NCI-H1930 (cell line): ENCODE measurements around the gene SYN1.
A peak's percentile ranks its signal among the peaks of the same experiment; 100 is the strongest.

ENCODE experiments used
- DNase-seq, 2 experiments: peaks; one replicate each; lab custom pipeline; 2025; lab: John Stamatoyannopoulos, UW

The SYN1 gene

GRCh38 chrX:47572773-47573340, 46.8 kb downstream of the SYN1 start:
- DNase-seq = no peak

- no peak for DNase-seq
These were observed 47.8 kb downstream of the SYN1 start for GRCh38 chrX:47571896-47572295.

GRCh38 chrX:47571215-47571614, 48.4 kb downstream of the SYN1 start:
- no peak for DNase-seq

- no peak for DNase-seq
These were observed 48.9 kb downstream of the SYN1 start for GRCh38 chrX:47570794-47571193.

GRCh38 chrX:47568656-47569295, 50.9 kb downstream of the SYN1 start:
- DNase-seq = no peak

- no peak for DNase-seq
These were observed 52.8 kb downstream of the SYN1 start for GRCh38 chrX:47566841-47567240.

- no peak for DNase-seq
These were observed 55.1 kb downstream of the SYN1 start for GRCh38 chrX:47564438-47565085.

- no peak for DNase-seq
These were observed 55.8 kb downstream of the SYN1 start for GRCh38 chrX:47563801-47564315.

GRCh38 chrX:47562615-47563243, 56.9 kb downstream of the SYN1 start:
- DNase-seq = no peak

- no peak for DNase-seq
These were observed 58.0 kb downstream of the SYN1 start for GRCh38 chrX:47561659-47562151.

GRCh38 chrX:47560934-47561658, 58.6 kb downstream of the SYN1 start, which contains the start of gene ARAF:
ARAF (plus strand) TSS chrX:47561205; CDS start chrX:47562968, 1,763 bp downstream.
- peak; percentile 97 to 98 for DNase-seq

GRCh38 chrX:47560179-47560933, 59.3 kb downstream of the SYN1 start:
- no peak for DNase-seq

GRCh38 chrX:47558436-47558835, 61.2 kb downstream of the SYN1 start:
- DNase-seq = no peak

GRCh38 chrX:47556045-47556623, 63.5 kb downstream of the SYN1 start:
- peak; percentile 76 to 83 for DNase-seq

GRCh38 chrX:47543496-47543895, 76.2 kb downstream of the SYN1 start:
- no peak for DNase-seq

- peak; percentile 31 to 37 for DNase-seq
These were observed 78.7 kb downstream of the SYN1 start for GRCh38 chrX:47540754-47541538.

- no peak for DNase-seq
These were observed 79.8 kb downstream of the SYN1 start for GRCh38 chrX:47539860-47540259.

GRCh38 chrX:47530049-47530448, 89.6 kb downstream of the SYN1 start:
- no peak for DNase-seq

- DNase-seq = no peak
These were observed 90.1 kb downstream of the SYN1 start for GRCh38 chrX:47529548-47529947.

GRCh38 chrX:47523713-47524166, 95.9 kb downstream of the SYN1 start:
- DNase-seq = no peak
